HCT116 (cell line): ENCODE results near the gene GGTLC2. TPM values are rescaled to one million over a fixed set of nuclear protein-coding genes. Genes with fewer than 3 reads are reported as not detected.

Experiments used
- ATAC-seq: fragments of 200-7000 bp; cut with Tn5 transposase; 2 replicates; pipeline ENCODE4 v1.9.1; 2020; ENCODE audit warnings: mild to moderate bottlenecking, moderate library complexity
- BruUV-seq: library from RNA; stranded (reverse); fragments of 400-500 nt; replicated peaks from 2 replicates; lab custom pipeline; 2021; lab: Mats Ljungman, UMichigan
- CTCF ChIA-PET: fragments of 300-600 bp; sonication (Branson Sonifier 250); formaldehyde crosslinking; loops from one replicate; lab custom pipeline; 2021; ENCODE audit warnings: antibody characterized with exemption; lab: Charles Lee
- POLR2A ChIA-PET: fragments of 300-600, 350-600 bp; sonication (Branson Sonifier 250); formaldehyde crosslinking; loops from one replicate; lab custom pipeline; 2021; ENCODE audit warnings: antibody characterized with exemption; lab: Charles Lee
- RAD21 ChIA-PET, 2 experiments: fragments of 300-600 bp; sonication (Branson Sonifier 250); formaldehyde crosslinking; loops; one replicate each; lab custom pipeline; 2023; ENCODE audit warnings: low total read pairs in 2 of 2; ENCODE audit not compliant: uncharacterized antibody in 2 of 2, unreplicated experiment in 2 of 2, low non-redundant PET in 1 of 2; lab: Charles Lee
- DNase-seq: peaks from one replicate; pipeline ENCODE4 v3.0.0-alpha.2; 2010; ENCODE audit warnings: low read depth, low spot score
- H2AFZ ChIP-seq: fragments of 200-600 bp; shearing (Covaris generic), sonication (generic); 2 replicates; pipeline ENCODE4 v1.6.1; 2017; ENCODE audit warnings: low read depth, mixed run types, mixed read lengths, antibody characterized with exemption, low read length; ENCODE audit not compliant: poor library complexity, severe bottlenecking
- H3K27ac ChIP-seq: 2 replicates; pipeline ENCODE4 v1.5.1; 2012; ENCODE audit warnings: low read depth, low read length
- H3K27me3 ChIP-seq: fragments of 200-600 bp; sonication (generic); 2 replicates; pipeline ENCODE4 v1.6.1; 2016; ENCODE audit warnings: mixed run types, low read length, mixed read lengths; ENCODE audit not compliant: insufficient read depth
- H3K36me3 ChIP-seq, 2 experiments: fragments of 200-500 bp in 1 of 2; fragments of 200-600 bp in 1 of 2; sonication (Bioruptor generic) in 1 of 2; sonication (generic) in 1 of 2; 2 replicates each; pipeline versions ENCODE4 v1.5.1 to v1.6.1; 2014 to 2016; ENCODE audit warnings: low read length in 2 of 2, inconsistent platforms in 1 of 2, mixed read lengths in 1 of 2, mixed run types in 1 of 2; ENCODE audit not compliant: insufficient read depth in 2 of 2, control insufficient read depth in 1 of 2
- H3K4me1 ChIP-seq, 2 experiments: fragments of 200-600 bp in 1 of 2; sonication (generic) in 1 of 2; 2 replicates each; pipeline versions ENCODE4 v1.5.1 to v1.6.1; 2012 to 2017; ENCODE audit warnings: low read length in 2 of 2, inconsistent platforms in 1 of 2, mild to moderate bottlenecking in 1 of 2, mixed read lengths in 1 of 2, mixed run types in 1 of 2, moderate library complexity in 1 of 2; ENCODE audit not compliant: insufficient read depth in 2 of 2, control insufficient read depth in 1 of 2
- H3K4me2 ChIP-seq: fragments of 200-600 bp; sonication (generic); 2 replicates; pipeline ENCODE4 v1.6.1; 2017; ENCODE audit warnings: mixed run types, low read length, mixed read lengths
- H3K4me3 ChIP-seq, 2 experiments: fragments of 200-600 bp in 1 of 2; sonication (generic) in 1 of 2; replicated peaks in 1 of 2; 2 replicates each; pipeline ENCODE4 v1.5.1; 2011 to 2016; ENCODE audit warnings: low read length in 2 of 2, control low read depth in 1 of 2, low read depth in 1 of 2, mild to moderate bottlenecking in 1 of 2, mixed read lengths in 1 of 2, mixed run types in 1 of 2
- H3K79me2 ChIP-seq: fragments of 200-600 bp; sonication (generic); 2 replicates; pipeline ENCODE4 v1.6.1; 2017; ENCODE audit warnings: mild to moderate bottlenecking, mixed run types, low read length, moderate library complexity, mixed read lengths; ENCODE audit not compliant: insufficient read depth
- H3K9ac ChIP-seq: fragments of 200-600 bp; sonication (generic); 2 replicates; pipeline ENCODE4 v1.6.1; 2016; ENCODE audit warnings: low read length, mixed read lengths
- H3K9me2 ChIP-seq: fragments of 200-600 bp; sonication (generic), shearing (Covaris generic); 2 replicates; pipeline ENCODE4 v1.6.1; 2017; ENCODE audit warnings: mixed run types, mild to moderate bottlenecking, moderate library complexity; ENCODE audit not compliant: insufficient read depth
- H3K9me3 ChIP-seq, 2 experiments: fragments of 200-500 bp in 1 of 2; fragments of 200-600 bp in 1 of 2; sonication (Bioruptor generic) in 1 of 2; sonication (generic) in 1 of 2; 2 replicates each; pipeline ENCODE4 v1.6.1; 2014 to 2017; ENCODE audit warnings: low read length in 2 of 2, mixed read lengths in 2 of 2, inconsistent platforms in 1 of 2, low read depth in 1 of 2, mild to moderate bottlenecking in 1 of 2, mixed run types in 1 of 2, moderate library complexity in 1 of 2; ENCODE audit not compliant: control insufficient read depth in 1 of 2, insufficient read depth in 1 of 2
- H4K20me1 ChIP-seq: fragments of 200-600 bp; sonication (generic), shearing (Covaris generic); 2 replicates; pipeline ENCODE4 v1.6.1; 2017; ENCODE audit warnings: mixed run types, mild to moderate bottlenecking, moderate library complexity; ENCODE audit not compliant: insufficient read depth
- CEBPB ChIP-seq: IDR thresholded peaks from 2 replicates; pipeline ENCODE4 v1.6.1; 2012; ENCODE audit warnings: low read depth
- CTCF ChIP-seq, 3 experiments: fragments of 200-600 bp in 1 of 3; sonication (generic) in 1 of 3; IDR thresholded peaks in 2 of 3; conservative IDR thresholded peaks in 1 of 3; 2 replicates each; pipeline ENCODE4 v1.5.1; 2012 to 2017; ENCODE audit warnings: low read depth in 2 of 3, low read length in 2 of 3, antibody characterized with exemption in 1 of 3, borderline replicate concordance in 1 of 3, control low read depth in 1 of 3, mild to moderate bottlenecking in 1 of 3, mixed read lengths in 1 of 3, mixed run types in 1 of 3, moderate library complexity in 1 of 3; ENCODE audit not compliant: insufficient read depth in 1 of 3
- ELF1 ChIP-seq: IDR thresholded peaks from 2 replicates; pipeline ENCODE4 v1.6.1; 2012; ENCODE audit warnings: low read depth, borderline replicate concordance
- EZH2 ChIP-seq: fragments of 200-600 bp; sonication (generic); IDR thresholded peaks from 2 replicates; pipeline ENCODE4 v1.6.1; 2017; ENCODE audit warnings: antibody characterized with exemption, mixed run types
- FOSL1 ChIP-seq: IDR thresholded peaks from 2 replicates; pipeline ENCODE4 v1.6.1; 2012; ENCODE audit warnings: low read depth
- JUND ChIP-seq: IDR thresholded peaks from 2 replicates; pipeline ENCODE4 v1.6.1; 2012
- MAX ChIP-seq: IDR thresholded peaks from 2 replicates; pipeline ENCODE4 v1.6.1; 2012
- POLR2AphosphoS5 ChIP-seq: IDR thresholded peaks from 2 replicates; pipeline ENCODE4 v1.6.1; 2011; ENCODE audit warnings: mild to moderate bottlenecking, low read depth, low read length, moderate library complexity
- RAD21 ChIP-seq: IDR thresholded peaks from 2 replicates; pipeline ENCODE4 v1.6.1; 2012; ENCODE audit warnings: low read depth, mild to moderate bottlenecking
- SIN3A ChIP-seq: IDR thresholded peaks from 2 replicates; pipeline ENCODE4 v1.6.1; 2012; ENCODE audit warnings: low read depth
- SP1 ChIP-seq: IDR thresholded peaks from 2 replicates; pipeline ENCODE4 v1.6.1; 2012; ENCODE audit warnings: low read depth
- SRF ChIP-seq: IDR thresholded peaks from 2 replicates; pipeline ENCODE4 v1.6.1; 2012; ENCODE audit warnings: low read depth
- TCF7L2 ChIP-seq: IDR thresholded peaks from 2 replicates; pipeline ENCODE4 v1.7.0; 2011; ENCODE audit warnings: borderline replicate concordance, inconsistent platforms; ENCODE audit not compliant: insufficient read depth, insufficient read length; ENCODE audit errors: extremely low read depth
- YY1 ChIP-seq: IDR thresholded peaks from 2 replicates; pipeline ENCODE4 v1.6.1; 2011; ENCODE audit warnings: low read length, low read depth, moderate library complexity, mild to moderate bottlenecking; ENCODE audit not compliant: insufficient replicate concordance; ENCODE audit errors: extremely low read depth
- ZFX ChIP-seq: fragments of 450-650 bp; IDR thresholded peaks from 2 replicates; pipeline ENCODE4 v1.6.1; 2017
- ZNF274 ChIP-seq: fragments of 200-500 bp; sonication (Bioruptor generic); IDR thresholded peaks from 2 replicates; pipeline ENCODE4 v1.6.1; 2014; ENCODE audit warnings: mild to moderate bottlenecking, low read depth, low read length, inconsistent platforms
- intact Hi-C: fragments of 100-400 bp; cut with micrococcal nuclease; formaldehyde crosslinking; loops from 2 replicates; pipeline ENCODE4 v1.10.0; 2022
- total RNA-seq: library from RNA; stranded (reverse); gene quantifications from one replicate; pipeline ENCODE4 v1.2.1, GENCODE V29; 2021; ENCODE audit not compliant: unreplicated experiment
- TF ChIP-seq, protein P1 (sequence below): IDR thresholded peaks from 2 replicates; pipeline ENCODE4 v1.6.1; 2012; ENCODE audit warnings: low read depth

The GGTLC2 gene
- total RNA-seq, 1 experiment from 2014 or later: not detected

DNA sequence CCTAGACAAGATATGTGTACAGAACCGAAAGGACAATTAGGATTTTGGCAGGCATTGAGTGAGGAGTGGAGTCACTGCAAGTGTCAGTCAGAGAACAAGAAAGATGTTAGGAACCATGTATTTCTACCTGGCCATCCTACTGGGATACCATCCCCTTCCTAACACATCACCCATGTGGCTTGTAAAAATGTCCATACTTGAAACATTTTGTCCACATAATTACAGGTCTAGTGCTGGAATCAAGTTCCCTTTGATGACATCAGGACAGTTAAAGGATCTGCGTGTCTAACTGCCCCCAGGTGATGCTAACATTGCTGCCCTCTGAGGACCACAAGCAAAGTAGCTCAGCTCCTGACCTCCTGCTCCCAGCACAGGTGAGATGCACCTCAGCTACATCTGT, 31.9 kb upstream of the GGTLC2 start:
- no TSS peak for BruUV-seq
- DNase-seq (no peak), ATAC-seq (no peak)
- H3K27ac ChIP-seq: no peak overlapping the region
- H3K9me3 ChIP-seq: no peaks in the 10 kb centered on the region
- H3K9me2 ChIP-seq: no peaks in the 10 kb centered on the region
- no peaks in the 10 kb centered on the region for H3K27me3 ChIP-seq
- no peak overlapping the region for H3K9ac ChIP-seq
- RAD21 ChIA-PET: no interaction called here
- H4K20me1 ChIP-seq: no peaks in the 10 kb centered on the region
- no peak for TF ChIP-seq CEBPB
- TF ChIP-seq SP1: no peak
- TF ChIP-seq, protein P1, sequence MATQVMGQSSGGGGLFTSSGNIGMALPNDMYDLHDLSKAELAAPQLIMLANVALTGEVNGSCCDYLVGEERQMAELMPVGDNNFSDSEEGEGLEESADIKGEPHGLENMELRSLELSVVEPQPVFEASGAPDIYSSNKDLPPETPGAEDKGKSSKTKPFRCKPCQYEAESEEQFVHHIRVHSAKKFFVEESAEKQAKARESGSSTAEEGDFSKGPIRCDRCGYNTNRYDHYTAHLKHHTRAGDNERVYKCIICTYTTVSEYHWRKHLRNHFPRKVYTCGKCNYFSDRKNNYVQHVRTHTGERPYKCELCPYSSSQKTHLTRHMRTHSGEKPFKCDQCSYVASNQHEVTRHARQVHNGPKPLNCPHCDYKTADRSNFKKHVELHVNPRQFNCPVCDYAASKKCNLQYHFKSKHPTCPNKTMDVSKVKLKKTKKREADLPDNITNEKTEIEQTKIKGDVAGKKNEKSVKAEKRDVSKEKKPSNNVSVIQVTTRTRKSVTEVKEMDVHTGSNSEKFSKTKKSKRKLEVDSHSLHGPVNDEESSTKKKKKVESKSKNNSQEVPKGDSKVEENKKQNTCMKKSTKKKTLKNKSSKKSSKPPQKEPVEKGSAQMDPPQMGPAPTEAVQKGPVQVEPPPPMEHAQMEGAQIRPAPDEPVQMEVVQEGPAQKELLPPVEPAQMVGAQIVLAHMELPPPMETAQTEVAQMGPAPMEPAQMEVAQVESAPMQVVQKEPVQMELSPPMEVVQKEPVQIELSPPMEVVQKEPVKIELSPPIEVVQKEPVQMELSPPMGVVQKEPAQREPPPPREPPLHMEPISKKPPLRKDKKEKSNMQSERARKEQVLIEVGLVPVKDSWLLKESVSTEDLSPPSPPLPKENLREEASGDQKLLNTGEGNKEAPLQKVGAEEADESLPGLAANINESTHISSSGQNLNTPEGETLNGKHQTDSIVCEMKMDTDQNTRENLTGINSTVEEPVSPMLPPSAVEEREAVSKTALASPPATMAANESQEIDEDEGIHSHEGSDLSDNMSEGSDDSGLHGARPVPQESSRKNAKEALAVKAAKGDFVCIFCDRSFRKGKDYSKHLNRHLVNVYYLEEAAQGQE: no peak
- TF ChIP-seq FOSL1: no peak
- TF ChIP-seq SRF: no peak
- TF ChIP-seq YY1: no peak
- TF ChIP-seq, all 23 proteins: peak for 0
- Histone ChIP-seq H2AFZ (no peak overlapping the region), H3K36me3 (no peaks in the 10 kb centered on the region), H3K4me3 (no peak overlapping the region), H3K4me2 (no peak overlapping the region), H3K4me1 (no peaks in the 10 kb centered on the region), H3K79me2 (no peaks in the 10 kb centered on the region)
- ChIA-PET CTCF (interaction anchor here (0.6 kb wide), 1 partner anchor 25 kb away, joined by 3 read pairs; no protein-coding TSS in a partner anchor), POLR2A (no interaction called here)
- intact Hi-C loops: no loop called here

DNA sequence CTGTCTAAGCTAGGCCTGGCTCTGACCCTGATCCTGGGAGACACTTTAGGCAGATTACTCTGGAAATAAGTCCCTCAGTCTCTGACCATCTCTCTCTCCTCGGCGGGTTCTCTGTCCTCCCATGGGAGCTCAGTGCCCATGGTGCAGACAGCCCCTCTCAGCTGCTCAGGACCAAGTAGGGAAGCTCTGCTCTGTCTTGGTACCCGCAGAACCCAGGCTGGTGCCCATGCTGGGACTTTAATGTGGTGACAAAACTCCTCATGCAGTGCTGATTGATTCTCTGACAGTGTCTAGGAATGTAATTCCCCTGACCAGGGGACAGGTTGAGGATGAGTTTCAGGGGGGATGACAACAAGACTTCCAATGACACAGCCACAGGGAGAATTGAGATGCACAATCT, 30.3 kb upstream of the GGTLC2 start:
- ChIA-PET POLR2A (no interaction called here), CTCF (no interaction called here), RAD21 (no interaction called here)
- no peaks in the 10 kb centered on the region for H3K9me3 ChIP-seq
- H3K4me3 ChIP-seq: no peak overlapping the region
- H3K36me3 ChIP-seq: no peaks in the 10 kb centered on the region
- no peak overlapping the region for H3K27ac ChIP-seq
- H3K9ac ChIP-seq: no peak overlapping the region
- H2AFZ ChIP-seq: no peak overlapping the region
- no TSS peak for BruUV-seq
- ATAC-seq: no peak
- H3K9me2 ChIP-seq: no peaks in the 10 kb centered on the region
- no peak for DNase-seq
- intact Hi-C loops: no loop called here
- no peaks in the 10 kb centered on the region for H4K20me1 ChIP-seq
- H3K4me1 ChIP-seq: no peaks in the 10 kb centered on the region
- no peaks in the 10 kb centered on the region for H3K27me3 ChIP-seq
- H3K79me2 ChIP-seq: no peaks in the 10 kb centered on the region
- H3K4me2 ChIP-seq: no peak overlapping the region
- TF ChIP-seq ZNF274 (no peak), SIN3A (no peak), EZH2 (no peak), JUND (no peak), POLR2AphosphoS5 (no peak), RAD21 (no peak), ZFX (no peak), CTCF (IDR thresholded peaks at IDR 0.05 in 2 of 3, conservative IDR thresholded peaks at IDR 0.05 in 1 of 3; ENCODE audit: borderline replicate concordance in 1 of 3, insufficient read depth in 1 of 3, low read depth in 2 of 3, low read length in 2 of 3) (no peak), SP1 (no peak), ELF1 (no peak), MAX (no peak), SRF (no peak), TCF7L2 (no peak)
